ENCODE results near the gene PRSS21.

The PRSS21 gene

DNA sequence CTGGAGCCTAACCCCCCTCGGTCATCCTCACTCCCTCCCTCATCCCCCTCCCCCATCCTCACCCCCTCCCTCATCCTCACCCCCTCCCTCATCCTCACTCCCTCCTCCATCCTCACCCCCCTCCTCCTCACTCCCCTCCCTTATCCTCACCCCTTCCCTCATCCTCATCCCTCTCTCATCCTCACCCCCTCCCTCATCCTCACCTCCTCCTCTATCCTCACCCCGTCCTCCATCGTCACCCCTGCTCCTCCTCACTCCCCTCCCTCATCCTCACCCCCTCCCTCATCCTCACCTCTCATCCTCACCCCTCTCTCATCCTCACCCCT lies 30.2 kb upstream of the PRSS21 start:
- DNase-seq (ENCODE audit: low read depth): no peak
- TF ChIP-seq, protein P1, sequence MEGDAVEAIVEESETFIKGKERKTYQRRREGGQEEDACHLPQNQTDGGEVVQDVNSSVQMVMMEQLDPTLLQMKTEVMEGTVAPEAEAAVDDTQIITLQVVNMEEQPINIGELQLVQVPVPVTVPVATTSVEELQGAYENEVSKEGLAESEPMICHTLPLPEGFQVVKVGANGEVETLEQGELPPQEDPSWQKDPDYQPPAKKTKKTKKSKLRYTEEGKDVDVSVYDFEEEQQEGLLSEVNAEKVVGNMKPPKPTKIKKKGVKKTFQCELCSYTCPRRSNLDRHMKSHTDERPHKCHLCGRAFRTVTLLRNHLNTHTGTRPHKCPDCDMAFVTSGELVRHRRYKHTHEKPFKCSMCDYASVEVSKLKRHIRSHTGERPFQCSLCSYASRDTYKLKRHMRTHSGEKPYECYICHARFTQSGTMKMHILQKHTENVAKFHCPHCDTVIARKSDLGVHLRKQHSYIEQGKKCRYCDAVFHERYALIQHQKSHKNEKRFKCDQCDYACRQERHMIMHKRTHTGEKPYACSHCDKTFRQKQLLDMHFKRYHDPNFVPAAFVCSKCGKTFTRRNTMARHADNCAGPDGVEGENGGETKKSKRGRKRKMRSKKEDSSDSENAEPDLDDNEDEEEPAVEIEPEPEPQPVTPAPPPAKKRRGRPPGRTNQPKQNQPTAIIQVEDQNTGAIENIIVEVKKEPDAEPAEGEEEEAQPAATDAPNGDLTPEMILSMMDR (IDR thresholded peaks at IDR 0.05; ENCODE audit: control insufficient read depth, extremely low read depth, insufficient read depth): no peak
- no peak overlapping the region for H3K4me3 ChIP-seq (ENCODE audit: low read depth, low read length)

DNA sequence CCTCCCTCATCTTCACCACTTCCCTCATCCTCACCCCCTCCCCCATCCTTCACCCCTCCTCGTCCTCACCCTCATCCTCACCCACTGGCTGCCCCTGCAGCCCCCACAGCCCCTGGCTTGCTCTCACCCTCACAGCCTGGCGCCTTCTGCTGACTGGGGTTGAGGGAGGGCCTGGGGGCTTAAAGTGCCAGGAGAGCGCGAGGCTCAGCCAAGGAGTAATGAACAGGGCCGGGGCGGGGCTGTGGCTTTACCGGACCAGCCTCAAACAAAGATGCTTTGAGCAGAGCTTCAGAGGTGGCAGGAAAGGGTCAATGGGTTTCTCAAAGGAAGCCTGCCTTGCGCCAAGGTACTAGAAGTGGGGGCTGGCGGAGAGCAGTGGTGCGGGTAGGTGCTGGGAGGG lies 29.6 kb upstream of the PRSS21 start, which contains the start of gene PRSS33:
PRSS33 (minus strand) TSS at position 155 of the 400 bp plus-strand sequence. CDS start 1,013 bp downstream, outside the sequence.
- no peak within 1 kb of the TSS for H3K4me3 ChIP-seq (ENCODE audit: low read depth, low read length)
- DNase-seq (ENCODE audit: low read depth): no peak
- TF ChIP-seq, protein P1 (IDR thresholded peaks at IDR 0.05; ENCODE audit: control insufficient read depth, extremely low read depth, insufficient read depth): no peak

DNA sequence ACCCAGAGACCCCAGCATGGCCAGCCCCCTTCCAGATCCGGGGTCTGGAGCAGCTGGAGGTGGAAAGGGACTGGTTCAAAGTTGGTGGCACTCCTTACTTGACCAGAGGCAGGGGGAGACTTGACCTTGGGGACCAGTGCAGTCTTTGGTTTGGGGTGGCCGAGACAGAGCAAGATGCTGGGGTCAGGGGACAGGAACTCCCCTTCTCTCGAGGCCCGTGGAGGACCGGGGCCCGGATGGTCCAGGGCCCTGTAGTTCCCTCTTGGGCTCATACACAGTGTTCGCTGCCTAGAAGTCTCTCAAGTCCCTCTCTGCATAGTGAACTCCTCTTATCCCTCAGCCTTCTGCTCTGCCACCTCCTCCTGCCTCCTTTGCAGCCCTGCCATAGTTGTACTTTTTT lies 29.1 kb upstream of the PRSS21 start:
- TF ChIP-seq, protein P1 (IDR thresholded peaks at IDR 0.05; ENCODE audit: control insufficient read depth, extremely low read depth, insufficient read depth): no peak
- no peak overlapping the region for H3K4me3 ChIP-seq (ENCODE audit: low read depth, low read length)
- no peak for DNase-seq (ENCODE audit: low read depth)

DNA sequence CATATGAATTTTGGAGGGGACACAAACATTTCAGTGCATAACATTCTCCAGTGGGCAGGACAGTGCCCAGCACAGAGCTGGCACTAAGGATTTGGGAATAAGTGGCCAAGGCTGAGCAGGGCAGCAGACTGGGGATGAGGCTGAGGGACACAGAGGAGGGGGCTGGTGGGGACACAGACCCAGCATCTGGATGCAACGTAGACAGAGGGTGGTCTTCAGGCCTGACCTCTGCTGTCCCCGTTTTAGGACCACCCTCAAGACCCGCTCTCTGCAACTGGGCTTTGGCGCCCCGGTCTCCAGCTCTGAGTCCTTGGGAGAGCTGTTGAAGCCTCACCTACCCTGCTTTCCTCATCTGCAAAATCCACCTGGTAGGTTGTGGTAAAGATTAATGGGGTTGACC lies 26.4 kb upstream of the PRSS21 start:
- TF ChIP-seq, protein P1 (IDR thresholded peaks at IDR 0.05; ENCODE audit: control insufficient read depth, extremely low read depth, insufficient read depth): no peak
- no peak overlapping the region for H3K4me3 ChIP-seq (ENCODE audit: low read depth, low read length)
- no peak for DNase-seq (ENCODE audit: low read depth)

DNA sequence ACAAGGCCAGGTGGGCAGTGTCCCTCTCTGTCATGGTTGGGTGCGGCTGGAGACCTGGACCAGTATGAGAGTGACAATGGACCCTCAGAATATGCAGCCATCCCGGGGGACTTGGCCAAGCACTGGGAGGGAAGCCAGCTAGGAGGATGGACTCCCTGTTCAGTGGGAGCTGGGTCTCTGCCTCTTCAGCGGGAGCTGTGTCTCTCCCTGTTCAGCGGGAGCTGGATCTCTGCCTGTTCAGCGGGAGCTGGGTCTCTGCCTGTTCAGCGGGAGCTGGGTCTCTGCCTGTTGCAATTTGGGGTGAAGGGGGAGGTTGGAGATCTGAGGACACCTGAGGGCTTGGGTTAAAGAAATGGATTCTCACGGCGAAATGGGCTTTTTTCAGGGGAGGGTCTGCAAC lies 25.9 kb upstream of the PRSS21 start:
- TF ChIP-seq, protein P1 (IDR thresholded peaks at IDR 0.05; ENCODE audit: control insufficient read depth, extremely low read depth, insufficient read depth): no peak
- DNase-seq (ENCODE audit: low read depth): no peak
- no peak overlapping the region for H3K4me3 ChIP-seq (ENCODE audit: low read depth, low read length)

DNA sequence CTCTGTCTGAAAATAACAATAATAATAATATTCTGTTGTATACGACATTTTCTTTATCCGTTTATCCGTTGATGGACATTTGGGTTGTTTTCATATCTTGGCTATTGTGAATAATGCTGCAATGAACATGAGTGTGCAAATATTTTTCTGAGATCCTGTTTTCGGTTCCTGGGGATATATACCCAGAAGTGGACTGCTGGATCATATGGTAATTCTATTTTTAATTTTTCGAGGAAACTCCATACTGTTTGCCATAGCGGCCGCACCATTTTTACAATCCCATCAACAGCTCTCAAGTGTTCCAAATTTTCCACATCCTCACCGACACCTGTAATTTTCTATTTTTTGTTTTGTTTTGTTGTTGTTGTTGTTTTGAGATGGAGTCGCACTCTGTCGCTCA lies 24.1 kb upstream of the PRSS21 start:
- TF ChIP-seq, protein P1 (IDR thresholded peaks at IDR 0.05; ENCODE audit: control insufficient read depth, extremely low read depth, insufficient read depth): no peak
- no peak overlapping the region for H3K4me3 ChIP-seq (ENCODE audit: low read depth, low read length)
- no peak for DNase-seq (ENCODE audit: low read depth)

DNA sequence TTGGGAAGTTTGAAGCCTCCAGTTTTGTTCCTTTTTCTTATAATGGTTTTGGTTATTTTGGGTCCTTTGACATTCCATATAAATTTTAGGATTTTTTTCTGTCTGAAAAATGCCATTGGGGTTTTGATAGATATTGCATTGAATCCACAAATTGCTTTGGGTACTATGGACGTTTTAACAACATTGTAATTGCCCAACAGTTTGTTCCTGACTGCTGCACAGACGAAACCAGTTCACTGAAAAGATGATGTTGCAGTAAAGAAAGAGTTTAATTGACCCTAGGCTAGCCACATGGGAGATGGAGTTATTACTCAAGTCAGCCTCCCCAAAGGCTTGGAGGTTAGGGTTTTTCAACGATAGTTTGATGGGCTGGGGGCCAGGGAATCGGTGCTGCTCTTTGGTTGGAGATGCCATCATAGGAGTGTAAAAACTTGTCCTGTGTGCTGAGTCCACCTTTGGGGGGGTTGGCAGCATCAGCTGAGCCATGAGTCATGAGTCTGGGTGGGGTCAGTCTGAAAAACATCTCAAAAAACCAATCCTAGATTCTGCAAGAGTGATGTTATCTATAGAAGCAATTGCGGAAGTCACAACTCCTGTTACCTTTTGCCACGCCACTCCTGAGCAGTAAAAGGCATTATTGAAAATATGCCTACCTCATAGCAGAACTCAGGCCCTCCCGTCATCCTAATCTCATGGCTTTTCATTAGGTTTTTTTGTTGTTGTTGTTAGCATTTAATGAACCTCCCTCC lies 21.5 kb upstream of the PRSS21 start:
- H3K4me3 ChIP-seq (ENCODE audit: low read depth, low read length): no peak overlapping the region
- DNase-seq (ENCODE audit: low read depth): no peak
- TF ChIP-seq, protein P1 (IDR thresholded peaks at IDR 0.05; ENCODE audit: control insufficient read depth, extremely low read depth, insufficient read depth): no peak
